ENCODE measurements around the gene FAM120A.

- TF ChIP-seq, protein P1, sequence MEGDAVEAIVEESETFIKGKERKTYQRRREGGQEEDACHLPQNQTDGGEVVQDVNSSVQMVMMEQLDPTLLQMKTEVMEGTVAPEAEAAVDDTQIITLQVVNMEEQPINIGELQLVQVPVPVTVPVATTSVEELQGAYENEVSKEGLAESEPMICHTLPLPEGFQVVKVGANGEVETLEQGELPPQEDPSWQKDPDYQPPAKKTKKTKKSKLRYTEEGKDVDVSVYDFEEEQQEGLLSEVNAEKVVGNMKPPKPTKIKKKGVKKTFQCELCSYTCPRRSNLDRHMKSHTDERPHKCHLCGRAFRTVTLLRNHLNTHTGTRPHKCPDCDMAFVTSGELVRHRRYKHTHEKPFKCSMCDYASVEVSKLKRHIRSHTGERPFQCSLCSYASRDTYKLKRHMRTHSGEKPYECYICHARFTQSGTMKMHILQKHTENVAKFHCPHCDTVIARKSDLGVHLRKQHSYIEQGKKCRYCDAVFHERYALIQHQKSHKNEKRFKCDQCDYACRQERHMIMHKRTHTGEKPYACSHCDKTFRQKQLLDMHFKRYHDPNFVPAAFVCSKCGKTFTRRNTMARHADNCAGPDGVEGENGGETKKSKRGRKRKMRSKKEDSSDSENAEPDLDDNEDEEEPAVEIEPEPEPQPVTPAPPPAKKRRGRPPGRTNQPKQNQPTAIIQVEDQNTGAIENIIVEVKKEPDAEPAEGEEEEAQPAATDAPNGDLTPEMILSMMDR (IDR thresholded peaks at IDR 0.05), result no peak
- no peak for TF ChIP-seq POLR2A (IDR thresholded peaks at IDR 0.05)
Measured at GRCh38 chr9:93574091-93574899, 122.8 kb downstream of the FAM120A start.
